Suppressor macrophage (primary cell): ENCODE results near the gene S100G.
"Not testable (repeated sequence)": the region's sequence is repeated elsewhere in the genome, so short reads cannot be mapped to it uniquely, and the experiment has no call there.

ENCODE experiments used
- DNase-seq, 4 experiments: peaks; one replicate each; pipeline ENCODE4 v3.0.0-alpha.2; 2020 to 2022
- total RNA-seq, 17 experiments: gene quantifications; one replicate each; lab custom pipeline; 2026; ENCODE audit warnings: mixed read lengths in 6 of 17, inconsistent platforms in 3 of 17; lab: John Stamatoyannopoulos, UW

S100G gene
- 0 to 0.44 (median 0) reads per million in 17 experiments for total RNA-seq

DNA sequence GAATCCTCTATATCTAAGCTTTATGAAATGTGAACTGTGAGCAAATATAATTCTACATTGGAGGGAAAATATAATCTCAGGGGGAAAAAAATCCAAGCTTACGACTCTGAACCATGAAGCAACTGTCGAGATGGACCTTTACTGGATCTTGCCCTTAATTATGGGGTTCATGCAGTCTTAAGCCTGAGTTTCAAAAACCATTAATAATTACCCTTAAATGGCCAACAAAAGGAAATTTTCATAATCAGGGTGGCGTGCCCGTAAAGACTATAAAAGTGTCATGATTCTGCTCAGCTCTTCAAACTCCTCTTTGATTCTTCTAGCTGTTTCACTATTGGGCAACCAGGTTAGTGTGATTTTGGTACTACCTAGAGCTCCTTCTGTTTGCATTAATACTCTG, at the start of gene S100G:
Gene S100G (plus strand): TSS at position 301 of the 400 bp plus-strand sequence. CDS start 849 bp downstream, outside the sequence.
- DNase-seq, result no peak

- no peak for DNase-seq
Observed at GRCh38 chrX:16601885-16602284, 48.1 kb upstream of the S100G start.

DNA sequence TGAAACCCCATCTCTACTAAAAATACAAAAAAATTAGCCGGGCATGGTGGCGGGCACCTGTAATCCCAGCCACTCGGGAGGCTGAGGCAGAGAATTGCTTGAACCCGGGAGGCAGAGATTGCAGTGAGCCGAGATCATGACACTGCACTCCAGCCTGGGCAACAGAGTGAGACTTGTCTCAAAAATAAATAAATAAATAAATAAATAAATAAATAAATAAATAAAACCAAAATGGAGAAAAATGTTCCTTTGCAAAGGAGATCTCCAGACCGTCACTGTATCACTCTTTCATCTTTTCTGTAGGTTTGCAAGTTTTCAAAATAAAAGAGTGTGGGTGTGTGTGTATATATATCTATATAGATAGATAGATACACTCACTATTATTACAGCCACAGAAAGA, 46.7 kb upstream of the S100G start:
- not testable (repeated sequence) for DNase-seq

DNA sequence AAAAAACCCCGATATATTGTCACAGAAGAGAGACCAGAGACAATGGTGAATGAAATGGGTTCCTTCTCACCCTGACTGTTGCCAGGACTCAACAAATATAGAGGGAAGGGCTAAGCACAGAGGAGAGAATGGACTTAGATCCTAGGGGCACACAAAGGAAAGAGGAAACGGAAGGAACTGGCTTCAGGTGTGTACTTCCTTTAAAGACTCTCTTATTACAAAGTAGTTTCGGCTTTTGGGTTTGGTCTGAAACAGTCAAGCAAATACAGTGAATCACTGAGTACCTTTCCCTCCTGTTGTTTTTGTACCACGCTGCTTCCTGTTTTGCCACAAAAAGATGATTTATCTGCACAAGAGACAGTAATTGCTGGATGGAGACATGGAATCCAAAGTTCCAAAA, 46.1 kb upstream of the S100G start:
- DNase-seq, result no peak

GRCh38 chrX:16604337-16604736, 45.6 kb upstream of the S100G start:
- no peak for DNase-seq

DNA sequence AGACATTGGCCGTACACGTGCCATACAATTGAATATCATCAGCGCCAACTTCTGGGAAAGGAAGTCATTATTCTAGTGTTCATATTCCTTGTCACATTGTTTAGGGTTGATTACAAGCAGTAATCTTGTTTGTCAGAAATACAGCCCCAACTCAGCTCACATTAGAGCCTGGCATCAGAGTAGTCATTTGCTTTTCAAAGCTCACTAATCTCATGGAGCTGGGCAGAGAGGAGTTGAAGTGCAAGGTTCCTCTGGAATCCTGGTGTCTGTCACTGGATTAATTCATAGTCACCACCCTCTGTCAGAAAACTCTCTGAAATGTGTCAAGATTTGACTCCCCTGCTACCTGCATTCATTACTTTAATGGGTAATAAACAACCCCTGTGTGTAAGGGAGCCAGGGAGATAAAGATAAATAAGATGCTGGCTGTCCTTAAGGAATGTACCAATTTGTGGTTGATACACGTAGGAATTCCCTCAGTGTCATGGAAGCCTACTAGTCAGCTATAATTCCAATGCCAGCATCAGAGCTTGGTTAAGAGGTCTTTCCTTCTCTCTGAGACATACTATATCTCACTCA, 43.7 kb upstream of the S100G start:
- no peak for DNase-seq

- no peak for DNase-seq
Observed at GRCh38 chrX:16610121-16610621, 39.8 kb upstream of the S100G start.

DNA sequence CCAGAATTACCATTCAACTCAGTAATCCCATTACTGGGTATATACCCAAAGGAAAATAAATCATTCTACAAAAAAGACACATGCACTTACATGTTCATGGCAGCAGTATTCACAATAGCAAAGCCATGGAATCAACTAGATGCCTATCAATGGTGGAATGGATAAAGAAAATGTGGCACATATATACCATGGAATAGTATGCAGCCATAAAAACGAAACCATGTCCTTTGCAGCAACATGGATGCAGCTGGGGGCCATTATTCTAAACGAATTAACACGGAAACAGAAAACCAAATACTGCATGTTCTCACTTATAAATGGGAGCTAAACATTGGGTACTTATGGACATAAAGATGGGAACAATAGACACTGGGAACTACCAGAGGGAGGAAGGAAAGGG, 39.3 kb upstream of the S100G start:
- DNase-seq, result not testable (repeated sequence)

- no peak for DNase-seq
Observed at GRCh38 chrX:16612257-16612897, 37.6 kb upstream of the S100G start.

GRCh38 chrX:16617382-16617781, 32.6 kb upstream of the S100G start:
- DNase-seq, result no peak

DNA sequence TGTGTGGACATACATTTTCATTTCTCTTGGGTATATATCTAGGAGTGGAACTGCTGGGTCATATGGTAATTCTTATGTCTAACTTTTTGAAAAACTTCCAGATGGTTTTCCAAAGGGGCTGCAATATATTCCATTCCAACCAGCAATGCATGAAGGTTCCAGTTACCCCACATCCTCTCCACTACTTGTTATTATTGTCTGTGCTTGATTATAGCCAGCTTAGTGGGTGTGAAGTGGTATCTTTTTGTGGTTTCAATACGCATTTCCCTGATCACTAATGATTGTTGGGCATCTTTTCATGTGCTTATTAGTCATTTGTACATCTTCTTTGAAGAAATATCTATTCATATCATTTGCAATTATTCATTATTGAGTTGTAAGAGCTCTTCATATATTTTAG, 31.5 kb upstream of the S100G start:
- DNase-seq, result no peak

GRCh38 chrX:16619024-16619423, 30.9 kb upstream of the S100G start:
- DNase-seq, result no peak

DNA sequence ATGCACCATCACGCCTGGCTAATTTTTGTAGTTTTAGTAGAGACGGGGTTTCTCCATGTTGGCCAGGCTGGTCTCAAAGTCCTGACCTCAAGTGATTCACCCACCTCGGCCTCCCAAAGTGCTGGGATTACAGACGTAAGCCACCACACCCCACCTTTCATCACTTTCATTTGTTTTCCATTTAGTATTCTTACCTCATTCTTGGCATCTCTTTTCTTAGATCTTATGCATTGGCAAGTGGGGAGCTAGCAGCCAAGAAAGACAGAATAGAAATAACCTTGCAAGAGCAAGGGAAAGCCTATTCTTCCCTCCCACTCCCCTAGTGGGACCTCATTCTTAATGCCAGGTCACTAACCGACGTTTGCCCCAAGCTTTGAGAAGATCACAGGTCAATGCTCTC, 21.4 kb upstream of the S100G start:
- not testable (repeated sequence) for DNase-seq

DNA sequence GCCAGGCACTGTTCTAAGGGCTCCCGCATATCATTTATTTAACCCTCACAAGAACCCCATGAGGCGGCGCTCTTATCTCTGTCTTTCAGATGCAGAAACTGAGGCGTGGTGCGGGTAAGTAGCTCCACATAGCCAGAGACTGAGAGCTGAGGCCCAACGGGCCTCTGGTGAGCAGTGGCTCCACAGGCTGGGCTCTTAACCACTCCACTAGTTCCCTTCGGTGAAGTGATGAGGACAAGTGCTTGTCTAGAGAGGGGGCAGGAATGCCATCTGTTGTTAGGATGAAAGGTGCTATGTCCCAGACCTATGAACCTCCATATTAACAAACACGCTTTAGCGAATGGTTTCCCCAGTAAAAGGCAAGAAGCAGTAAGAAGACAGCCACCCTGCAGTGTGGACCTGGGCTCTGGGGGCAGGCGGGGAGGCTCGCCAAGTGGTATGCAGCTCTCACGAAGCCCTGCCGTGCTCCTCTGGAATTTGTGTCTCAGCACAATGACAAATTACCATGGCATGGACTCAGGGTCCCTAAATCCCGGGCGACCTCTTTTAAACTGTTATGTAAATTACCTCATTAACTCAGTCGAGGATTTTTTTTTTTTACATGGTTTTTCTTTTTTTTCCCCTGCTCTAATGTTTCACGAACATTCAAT, 20.9 kb upstream of the S100G start:
- no peak for DNase-seq

GRCh38 chrX:16629909-16630308, 20.0 kb upstream of the S100G start:
- DNase-seq, result no peak

GRCh38 chrX:16633754-16634153, 16.2 kb upstream of the S100G start:
- DNase-seq, result peak in 1 of 4 experiments; percentile 1

GRCh38 chrX:16635040-16635439, 14.9 kb upstream of the S100G start:
- DNase-seq, result no peak

DNA sequence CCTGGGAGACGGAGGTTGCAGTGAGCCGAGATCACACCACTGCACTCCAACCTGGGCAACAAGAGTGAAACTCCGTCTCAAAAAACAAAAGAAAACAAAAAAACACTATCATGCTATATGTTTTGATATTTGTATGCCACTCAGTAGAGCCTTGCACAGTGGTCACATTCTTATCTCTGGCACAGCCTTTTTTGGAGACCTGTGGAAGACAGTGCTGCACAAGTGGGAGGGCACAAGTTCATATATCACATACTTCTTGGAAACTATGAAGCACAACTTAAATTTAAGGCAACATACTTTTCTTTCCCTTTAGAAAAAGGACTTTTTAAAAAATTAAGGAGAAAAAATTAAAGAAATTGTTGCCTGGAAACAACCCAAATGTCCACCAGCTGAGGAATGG, 14.4 kb upstream of the S100G start:
- no peak for DNase-seq

DNA sequence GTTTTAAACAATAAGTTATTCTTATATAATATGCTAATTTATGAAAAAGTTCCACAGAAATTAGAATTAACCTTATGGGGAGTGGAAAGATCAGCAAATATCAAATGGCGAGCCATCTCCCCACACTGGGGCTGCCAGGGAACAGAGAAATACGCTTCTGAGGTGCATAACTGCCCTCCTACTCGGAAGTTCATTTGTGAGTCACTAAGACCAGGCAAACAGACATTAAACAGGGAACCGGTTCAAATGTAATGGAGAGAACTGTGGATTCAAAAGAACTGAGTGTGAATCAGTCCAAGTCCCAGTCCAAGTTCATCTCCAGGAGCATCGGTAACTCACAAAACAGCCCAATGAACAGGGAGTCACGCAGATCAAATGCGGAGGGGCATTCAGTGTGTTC, 11.4 kb upstream of the S100G start:
- no peak for DNase-seq

DNA sequence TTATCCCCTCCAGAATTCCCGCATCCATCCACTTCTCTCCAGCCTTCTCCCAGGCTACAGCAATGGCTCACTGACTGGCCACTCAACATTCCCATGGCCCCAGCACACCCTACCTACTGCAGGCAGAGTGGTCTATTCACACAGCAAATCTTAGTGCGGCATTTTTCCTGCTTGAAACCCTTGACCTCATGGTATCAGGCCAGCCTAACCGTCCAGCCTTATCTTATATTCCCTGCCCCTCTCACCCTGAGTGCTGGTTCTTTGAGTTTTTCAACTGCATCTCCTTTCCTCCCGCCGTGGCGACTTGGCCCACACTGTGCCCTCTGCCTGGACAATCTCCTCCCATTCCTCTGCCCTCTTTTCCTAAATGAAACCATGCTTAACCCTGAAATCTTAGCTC, 10.0 kb upstream of the S100G start:
- DNase-seq, result no peak

GRCh38 chrX:16640823-16641222, 9.1 kb upstream of the S100G start:
- DNase-seq, result no peak

DNA sequence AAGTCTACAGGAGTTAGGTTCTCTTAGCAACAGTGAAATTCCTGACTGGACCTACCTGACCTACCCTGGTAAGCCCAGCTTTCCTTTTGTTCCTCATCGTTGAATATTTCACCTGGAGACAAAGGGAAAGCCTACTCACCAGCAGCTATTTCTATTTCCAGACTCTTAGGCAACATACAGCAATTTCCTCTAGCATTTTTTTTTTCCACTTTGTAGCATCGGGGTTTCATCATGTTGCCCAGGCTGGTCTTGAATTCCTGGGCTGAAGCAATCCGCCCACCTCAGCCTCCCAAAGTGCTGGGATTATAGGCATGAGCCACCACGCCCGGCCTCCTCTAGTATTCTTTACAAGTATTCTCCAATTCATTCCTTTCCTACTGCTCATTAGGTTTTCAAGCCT, 6.8 kb upstream of the S100G start:
- no peak for DNase-seq

- DNase-seq, result no peak
Observed at GRCh38 chrX:16646366-16647138, 3.4 kb upstream of the S100G start.
